HCT116 (cell line): ENCODE measurements around the gene GPR37L1. TPM values are rescaled to one million over a fixed set of nuclear protein-coding genes. Genes with fewer than 3 reads are reported as not detected.

ENCODE experiments used
- ATAC-seq: fragments of 200-7000 bp; cut with Tn5 transposase; 2 replicates; pipeline ENCODE4 v1.9.1; 2020; ENCODE audit warnings: mild to moderate bottlenecking, moderate library complexity
- BruUV-seq: library from RNA; stranded (reverse); fragments of 400-500 nt; replicated peaks from 2 replicates; lab custom pipeline; 2021; lab: Mats Ljungman, UMichigan
- CTCF ChIA-PET: fragments of 300-600 bp; sonication (Branson Sonifier 250); formaldehyde crosslinking; loops from one replicate; lab custom pipeline; 2021; ENCODE audit warnings: antibody characterized with exemption; lab: Charles Lee
- POLR2A ChIA-PET: fragments of 300-600, 350-600 bp; sonication (Branson Sonifier 250); formaldehyde crosslinking; loops from one replicate; lab custom pipeline; 2021; ENCODE audit warnings: antibody characterized with exemption; lab: Charles Lee
- RAD21 ChIA-PET, 2 experiments: fragments of 300-600 bp; sonication (Branson Sonifier 250); formaldehyde crosslinking; loops; one replicate each; lab custom pipeline; 2023; ENCODE audit warnings: low total read pairs in 2 of 2; ENCODE audit not compliant: uncharacterized antibody in 2 of 2, unreplicated experiment in 2 of 2, low non-redundant PET in 1 of 2; lab: Charles Lee
- DNase-seq: peaks from one replicate; pipeline ENCODE4 v3.0.0-alpha.2; 2010; ENCODE audit warnings: low read depth, low spot score
- H2AFZ ChIP-seq: fragments of 200-600 bp; shearing (Covaris generic), sonication (generic); 2 replicates; pipeline ENCODE4 v1.6.1; 2017; ENCODE audit warnings: low read depth, mixed run types, mixed read lengths, antibody characterized with exemption, low read length; ENCODE audit not compliant: poor library complexity, severe bottlenecking
- H3K27ac ChIP-seq: 2 replicates; pipeline ENCODE4 v1.5.1; 2012; ENCODE audit warnings: low read depth, low read length
- H3K27me3 ChIP-seq: fragments of 200-600 bp; sonication (generic); 2 replicates; pipeline ENCODE4 v1.6.1; 2016; ENCODE audit warnings: mixed run types, low read length, mixed read lengths; ENCODE audit not compliant: insufficient read depth
- H3K36me3 ChIP-seq, 2 experiments: fragments of 200-500 bp in 1 of 2; fragments of 200-600 bp in 1 of 2; sonication (Bioruptor generic) in 1 of 2; sonication (generic) in 1 of 2; 2 replicates each; pipeline versions ENCODE4 v1.5.1 to v1.6.1; 2014 to 2016; ENCODE audit warnings: low read length in 2 of 2, inconsistent platforms in 1 of 2, mixed read lengths in 1 of 2, mixed run types in 1 of 2; ENCODE audit not compliant: insufficient read depth in 2 of 2, control insufficient read depth in 1 of 2
- H3K4me1 ChIP-seq, 2 experiments: fragments of 200-600 bp in 1 of 2; sonication (generic) in 1 of 2; 2 replicates each; pipeline versions ENCODE4 v1.5.1 to v1.6.1; 2012 to 2017; ENCODE audit warnings: low read length in 2 of 2, inconsistent platforms in 1 of 2, mild to moderate bottlenecking in 1 of 2, mixed read lengths in 1 of 2, mixed run types in 1 of 2, moderate library complexity in 1 of 2; ENCODE audit not compliant: insufficient read depth in 2 of 2, control insufficient read depth in 1 of 2
- H3K4me2 ChIP-seq: fragments of 200-600 bp; sonication (generic); 2 replicates; pipeline ENCODE4 v1.6.1; 2017; ENCODE audit warnings: mixed run types, low read length, mixed read lengths
- H3K4me3 ChIP-seq, 2 experiments: fragments of 200-600 bp in 1 of 2; sonication (generic) in 1 of 2; replicated peaks in 1 of 2; 2 replicates each; pipeline ENCODE4 v1.5.1; 2011 to 2016; ENCODE audit warnings: low read length in 2 of 2, control low read depth in 1 of 2, low read depth in 1 of 2, mild to moderate bottlenecking in 1 of 2, mixed read lengths in 1 of 2, mixed run types in 1 of 2
- H3K79me2 ChIP-seq: fragments of 200-600 bp; sonication (generic); 2 replicates; pipeline ENCODE4 v1.6.1; 2017; ENCODE audit warnings: mild to moderate bottlenecking, mixed run types, low read length, moderate library complexity, mixed read lengths; ENCODE audit not compliant: insufficient read depth
- H3K9ac ChIP-seq: fragments of 200-600 bp; sonication (generic); 2 replicates; pipeline ENCODE4 v1.6.1; 2016; ENCODE audit warnings: low read length, mixed read lengths
- H3K9me2 ChIP-seq: fragments of 200-600 bp; sonication (generic), shearing (Covaris generic); 2 replicates; pipeline ENCODE4 v1.6.1; 2017; ENCODE audit warnings: mixed run types, mild to moderate bottlenecking, moderate library complexity; ENCODE audit not compliant: insufficient read depth
- H3K9me3 ChIP-seq, 2 experiments: fragments of 200-500 bp in 1 of 2; fragments of 200-600 bp in 1 of 2; sonication (Bioruptor generic) in 1 of 2; sonication (generic) in 1 of 2; 2 replicates each; pipeline ENCODE4 v1.6.1; 2014 to 2017; ENCODE audit warnings: low read length in 2 of 2, mixed read lengths in 2 of 2, inconsistent platforms in 1 of 2, low read depth in 1 of 2, mild to moderate bottlenecking in 1 of 2, mixed run types in 1 of 2, moderate library complexity in 1 of 2; ENCODE audit not compliant: control insufficient read depth in 1 of 2, insufficient read depth in 1 of 2
- H4K20me1 ChIP-seq: fragments of 200-600 bp; sonication (generic), shearing (Covaris generic); 2 replicates; pipeline ENCODE4 v1.6.1; 2017; ENCODE audit warnings: mixed run types, mild to moderate bottlenecking, moderate library complexity; ENCODE audit not compliant: insufficient read depth
- ATF3 ChIP-seq: IDR thresholded peaks from 2 replicates; pipeline ENCODE4 v1.6.1; 2012
- CEBPB ChIP-seq: IDR thresholded peaks from 2 replicates; pipeline ENCODE4 v1.6.1; 2012; ENCODE audit warnings: low read depth
- CTCF ChIP-seq, 3 experiments: fragments of 200-600 bp in 1 of 3; sonication (generic) in 1 of 3; IDR thresholded peaks in 2 of 3; conservative IDR thresholded peaks in 1 of 3; 2 replicates each; pipeline ENCODE4 v1.5.1; 2012 to 2017; ENCODE audit warnings: low read depth in 2 of 3, low read length in 2 of 3, antibody characterized with exemption in 1 of 3, borderline replicate concordance in 1 of 3, control low read depth in 1 of 3, mild to moderate bottlenecking in 1 of 3, mixed read lengths in 1 of 3, mixed run types in 1 of 3, moderate library complexity in 1 of 3; ENCODE audit not compliant: insufficient read depth in 1 of 3
- EGR1 ChIP-seq: IDR thresholded peaks from 2 replicates; pipeline ENCODE4 v1.6.1; 2012; ENCODE audit warnings: low read depth
- EZH2 ChIP-seq: fragments of 200-600 bp; sonication (generic); IDR thresholded peaks from 2 replicates; pipeline ENCODE4 v1.6.1; 2017; ENCODE audit warnings: antibody characterized with exemption, mixed run types
- EZH2phosphoT487 ChIP-seq: fragments of 200-600 bp; IDR thresholded peaks from 2 replicates; pipeline ENCODE4 v1.6.1; 2018; ENCODE audit warnings: antibody characterized with exemption, borderline replicate concordance
- JUND ChIP-seq: IDR thresholded peaks from 2 replicates; pipeline ENCODE4 v1.6.1; 2012
- POLR2A ChIP-seq: IDR thresholded peaks from 2 replicates; pipeline ENCODE4 v1.7.0; 2011; ENCODE audit warnings: borderline replicate concordance; ENCODE audit not compliant: insufficient read depth, insufficient read length; ENCODE audit errors: extremely low read depth
- POLR2AphosphoS5 ChIP-seq: IDR thresholded peaks from 2 replicates; pipeline ENCODE4 v1.6.1; 2011; ENCODE audit warnings: mild to moderate bottlenecking, low read depth, low read length, moderate library complexity
- RAD21 ChIP-seq: IDR thresholded peaks from 2 replicates; pipeline ENCODE4 v1.6.1; 2012; ENCODE audit warnings: low read depth, mild to moderate bottlenecking
- REST ChIP-seq: IDR thresholded peaks from 2 replicates; pipeline ENCODE4 v1.6.1; 2012; ENCODE audit warnings: low read depth
- SIN3A ChIP-seq: IDR thresholded peaks from 2 replicates; pipeline ENCODE4 v1.6.1; 2012; ENCODE audit warnings: low read depth
- SP1 ChIP-seq: IDR thresholded peaks from 2 replicates; pipeline ENCODE4 v1.6.1; 2012; ENCODE audit warnings: low read depth
- TCF7L2 ChIP-seq: IDR thresholded peaks from 2 replicates; pipeline ENCODE4 v1.7.0; 2011; ENCODE audit warnings: borderline replicate concordance, inconsistent platforms; ENCODE audit not compliant: insufficient read depth, insufficient read length; ENCODE audit errors: extremely low read depth
- ZBTB33 ChIP-seq: IDR thresholded peaks from 2 replicates; pipeline ENCODE4 v1.6.1; 2011; ENCODE audit warnings: mild to moderate bottlenecking, low read length, moderate library complexity; ENCODE audit not compliant: insufficient replicate concordance; ENCODE audit errors: extremely low read depth
- intact Hi-C: fragments of 100-400 bp; cut with micrococcal nuclease; formaldehyde crosslinking; loops from 2 replicates; pipeline ENCODE4 v1.10.0; 2022
- total RNA-seq: library from RNA; stranded (reverse); gene quantifications from one replicate; pipeline ENCODE4 v1.2.1, GENCODE V29; 2021; ENCODE audit not compliant: unreplicated experiment

Gene GPR37L1
- total RNA-seq, 1 experiment from 2014 or later, result 0.10 TPM

- no peaks in the 10 kb centered on the region for H3K36me3 ChIP-seq
- ATAC-seq (no peak), DNase-seq (no peak)
- H3K4me3 ChIP-seq, result no peak overlapping the region
- H3K9ac ChIP-seq, result no peak overlapping the region
- H3K9me2 ChIP-seq, result no peaks in the 10 kb centered on the region
- no peak overlapping the region for H3K4me2 ChIP-seq
- H3K9me3 ChIP-seq, result no peaks in the 10 kb centered on the region
- ChIA-PET RAD21 (no interaction called here), POLR2A (interaction anchor here (4.3 kb wide), 1 partner anchor 101 kb away, joined by 48 read pairs; the partner anchor contains the start of gene ELF3), CTCF (interaction anchor here (0.9 to 3.4 kb wide), 3 partner anchors 44 to 111 kb away, joined by 3 to 12 read pairs (median 3); partner anchors contain the start of gene ELF3)
- intact Hi-C loops, result no loop called here
- no peaks in the 10 kb centered on the region for H3K79me2 ChIP-seq
- peaks cover 55 to 64% of the 10 kb centered on the region in 2 experiments for H3K4me1 ChIP-seq
- no peaks in the 10 kb centered on the region for H4K20me1 ChIP-seq
- no TSS peak for BruUV-seq
- TF ChIP-seq ZBTB33 (no peak), CTCF (IDR thresholded peaks at IDR 0.05 in 2 of 3, conservative IDR thresholded peaks at IDR 0.05 in 1 of 3; ENCODE audit: borderline replicate concordance in 1 of 3, insufficient read depth in 1 of 3, low read depth in 2 of 3, low read length in 2 of 3) (no peak), JUND (no peak), SP1 (no peak), ATF3 (no peak), EZH2phosphoT487 (no peak), REST (no peak), CEBPB (no peak), TCF7L2 (no peak), SIN3A (no peak), RAD21 (no peak), EZH2 (no peak), EGR1 (no peak), POLR2A (no peak), POLR2AphosphoS5 (no peak)
- H2AFZ ChIP-seq, result no peak overlapping the region
- H3K27ac ChIP-seq, result no peak overlapping the region
- H3K27me3 ChIP-seq, result no peaks in the 10 kb centered on the region
Measured at GRCh38 chr1:202110977-202111376, 11.7 kb upstream of the GPR37L1 start.
